ENCODE measurements around the gene SSRP1. TPM values are rescaled to one million over a fixed set of nuclear protein-coding genes. Genes with fewer than 3 reads are reported as not detected.

Gene SSRP1
- total and polyA plus RNA-seq, 2 of the 13 experiments (the other 11 are each of a cell fraction or from before 2014, with no cell fraction given) = 93.6 to 129 TPM

DNA sequence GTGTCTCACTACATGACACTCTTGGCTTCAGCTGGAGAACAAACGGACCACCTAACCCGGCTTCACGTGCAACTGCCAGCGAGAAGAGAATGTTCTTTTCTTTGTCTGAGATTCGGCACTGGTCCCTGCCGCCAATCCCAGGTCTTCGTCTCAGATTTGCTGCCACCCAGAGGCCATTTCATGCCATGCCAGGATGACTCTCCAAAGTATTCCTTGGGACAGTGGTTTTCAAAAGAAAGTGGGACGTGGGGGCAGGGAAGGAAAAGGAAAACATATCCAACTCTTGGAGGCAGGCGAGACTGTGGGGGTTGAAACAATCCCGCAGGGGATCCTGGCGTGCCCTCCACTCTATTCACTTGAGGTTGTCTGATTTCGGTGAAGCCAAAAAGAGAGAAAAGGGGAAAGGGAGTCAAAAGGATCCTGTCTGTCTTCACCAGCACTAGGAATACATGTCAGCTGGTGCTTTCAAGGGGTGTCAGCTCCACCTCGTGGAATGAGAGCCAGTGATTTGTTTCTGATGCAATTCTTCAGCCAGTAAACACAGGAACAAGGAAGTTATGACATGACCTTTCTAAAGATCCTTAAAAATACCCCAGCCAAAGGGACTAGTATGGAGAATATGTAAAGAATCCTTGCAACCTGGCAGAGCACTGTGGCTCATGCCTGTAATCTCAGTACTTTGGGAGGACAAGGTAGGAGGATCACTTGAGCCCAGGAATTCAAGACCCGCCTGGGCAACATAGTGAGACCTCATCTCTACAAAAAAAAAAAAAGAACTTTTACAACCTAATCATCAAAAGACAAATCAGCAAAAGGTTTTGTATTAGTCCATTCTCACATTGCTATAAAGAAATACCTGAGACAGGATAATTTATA, 57.6 kb downstream of the SSRP1 start (continued):
- TF ChIP-seq, protein P1, sequence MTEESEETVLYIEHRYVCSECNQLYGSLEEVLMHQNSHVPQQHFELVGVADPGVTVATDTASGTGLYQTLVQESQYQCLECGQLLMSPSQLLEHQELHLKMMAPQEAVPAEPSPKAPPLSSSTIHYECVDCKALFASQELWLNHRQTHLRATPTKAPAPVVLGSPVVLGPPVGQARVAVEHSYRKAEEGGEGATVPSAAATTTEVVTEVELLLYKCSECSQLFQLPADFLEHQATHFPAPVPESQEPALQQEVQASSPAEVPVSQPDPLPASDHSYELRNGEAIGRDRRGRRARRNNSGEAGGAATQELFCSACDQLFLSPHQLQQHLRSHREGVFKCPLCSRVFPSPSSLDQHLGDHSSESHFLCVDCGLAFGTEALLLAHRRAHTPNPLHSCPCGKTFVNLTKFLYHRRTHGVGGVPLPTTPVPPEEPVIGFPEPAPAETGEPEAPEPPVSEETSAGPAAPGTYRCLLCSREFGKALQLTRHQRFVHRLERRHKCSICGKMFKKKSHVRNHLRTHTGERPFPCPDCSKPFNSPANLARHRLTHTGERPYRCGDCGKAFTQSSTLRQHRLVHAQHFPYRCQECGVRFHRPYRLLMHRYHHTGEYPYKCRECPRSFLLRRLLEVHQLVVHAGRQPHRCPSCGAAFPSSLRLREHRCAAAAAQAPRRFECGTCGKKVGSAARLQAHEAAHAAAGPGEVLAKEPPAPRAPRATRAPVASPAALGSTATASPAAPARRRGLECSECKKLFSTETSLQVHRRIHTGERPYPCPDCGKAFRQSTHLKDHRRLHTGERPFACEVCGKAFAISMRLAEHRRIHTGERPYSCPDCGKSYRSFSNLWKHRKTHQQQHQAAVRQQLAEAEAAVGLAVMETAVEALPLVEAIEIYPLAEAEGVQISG (CRISPR knock-in tag; IDR thresholded peaks at IDR 0.05) = peak; percentile 66
- TF ChIP-seq, protein P2, sequence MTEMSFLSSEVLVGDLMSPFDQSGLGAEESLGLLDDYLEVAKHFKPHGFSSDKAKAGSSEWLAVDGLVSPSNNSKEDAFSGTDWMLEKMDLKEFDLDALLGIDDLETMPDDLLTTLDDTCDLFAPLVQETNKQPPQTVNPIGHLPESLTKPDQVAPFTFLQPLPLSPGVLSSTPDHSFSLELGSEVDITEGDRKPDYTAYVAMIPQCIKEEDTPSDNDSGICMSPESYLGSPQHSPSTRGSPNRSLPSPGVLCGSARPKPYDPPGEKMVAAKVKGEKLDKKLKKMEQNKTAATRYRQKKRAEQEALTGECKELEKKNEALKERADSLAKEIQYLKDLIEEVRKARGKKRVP (CRISPR knock-in tag; IDR thresholded peaks at IDR 0.05) = peak in 1 of 2 experiments; percentile 73; a peak in 1 of 4 replicates
- TF ChIP-seq, protein P3, sequence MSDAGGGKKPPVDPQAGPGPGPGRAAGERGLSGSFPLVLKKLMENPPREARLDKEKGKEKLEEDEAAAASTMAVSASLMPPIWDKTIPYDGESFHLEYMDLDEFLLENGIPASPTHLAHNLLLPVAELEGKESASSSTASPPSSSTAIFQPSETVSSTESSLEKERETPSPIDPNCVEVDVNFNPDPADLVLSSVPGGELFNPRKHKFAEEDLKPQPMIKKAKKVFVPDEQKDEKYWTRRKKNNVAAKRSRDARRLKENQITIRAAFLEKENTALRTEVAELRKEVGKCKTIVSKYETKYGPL (CRISPR knock-in tag; IDR thresholded peaks at IDR 0.05) = no peak
- no peak for TF ChIP-seq ZNF619 (CRISPR knock-in tag; IDR thresholded peaks at IDR 0.05)
- peak; percentile 13; the same call in 1 of the 2 replicates for TF ChIP-seq ZFY (CRISPR knock-in tag; IDR thresholded peaks at IDR 0.05)
- peak; percentile 48; the same call in 1 of the 2 replicates for TF ChIP-seq SMC3 (IDR thresholded peaks at IDR 0.05; ENCODE audit: low read length)
- no peak for TF ChIP-seq ZFP82 (CRISPR knock-in tag; IDR thresholded peaks at IDR 0.05; ENCODE audit: borderline replicate concordance)
- TF ChIP-seq MBNL3 (CRISPR knock-in tag; conservative IDR thresholded peaks at IDR 0.05) = no peak
- TF ChIP-seq, protein P4, sequence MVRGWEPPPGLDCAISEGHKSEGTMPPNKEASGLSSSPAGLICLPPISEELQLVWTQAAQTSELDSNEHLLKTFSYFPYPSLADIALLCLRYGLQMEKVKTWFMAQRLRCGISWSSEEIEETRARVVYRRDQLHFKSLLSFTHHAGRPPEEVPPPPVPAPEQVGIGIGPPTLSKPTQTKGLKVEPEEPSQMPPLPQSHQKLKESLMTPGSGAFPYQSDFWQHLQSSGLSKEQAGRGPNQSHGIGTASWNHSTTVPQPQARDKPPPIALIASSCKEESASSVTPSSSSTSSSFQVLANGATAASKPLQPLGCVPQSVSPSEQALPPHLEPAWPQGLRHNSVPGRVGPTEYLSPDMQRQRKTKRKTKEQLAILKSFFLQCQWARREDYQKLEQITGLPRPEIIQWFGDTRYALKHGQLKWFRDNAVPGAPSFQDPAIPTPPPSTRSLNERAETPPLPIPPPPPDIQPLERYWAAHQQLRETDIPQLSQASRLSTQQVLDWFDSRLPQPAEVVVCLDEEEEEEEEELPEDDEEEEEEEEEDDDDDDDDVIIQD (CRISPR knock-in tag; IDR thresholded peaks at IDR 0.05; ENCODE audit: low read depth) = no peak
- 0 out of 2 replicates have a peak, but pooled peaks have one; percentile 22 for TF ChIP-seq CBX5 (CRISPR knock-in tag; IDR thresholded peaks at IDR 0.05; ENCODE audit: borderline replicate concordance)
- TF ChIP-seq ZNF430 (CRISPR knock-in tag; IDR thresholded peaks at IDR 0.05) = no peak
- TF ChIP-seq, protein P5, sequence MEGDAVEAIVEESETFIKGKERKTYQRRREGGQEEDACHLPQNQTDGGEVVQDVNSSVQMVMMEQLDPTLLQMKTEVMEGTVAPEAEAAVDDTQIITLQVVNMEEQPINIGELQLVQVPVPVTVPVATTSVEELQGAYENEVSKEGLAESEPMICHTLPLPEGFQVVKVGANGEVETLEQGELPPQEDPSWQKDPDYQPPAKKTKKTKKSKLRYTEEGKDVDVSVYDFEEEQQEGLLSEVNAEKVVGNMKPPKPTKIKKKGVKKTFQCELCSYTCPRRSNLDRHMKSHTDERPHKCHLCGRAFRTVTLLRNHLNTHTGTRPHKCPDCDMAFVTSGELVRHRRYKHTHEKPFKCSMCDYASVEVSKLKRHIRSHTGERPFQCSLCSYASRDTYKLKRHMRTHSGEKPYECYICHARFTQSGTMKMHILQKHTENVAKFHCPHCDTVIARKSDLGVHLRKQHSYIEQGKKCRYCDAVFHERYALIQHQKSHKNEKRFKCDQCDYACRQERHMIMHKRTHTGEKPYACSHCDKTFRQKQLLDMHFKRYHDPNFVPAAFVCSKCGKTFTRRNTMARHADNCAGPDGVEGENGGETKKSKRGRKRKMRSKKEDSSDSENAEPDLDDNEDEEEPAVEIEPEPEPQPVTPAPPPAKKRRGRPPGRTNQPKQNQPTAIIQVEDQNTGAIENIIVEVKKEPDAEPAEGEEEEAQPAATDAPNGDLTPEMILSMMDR (CRISPR knock-in tag; IDR thresholded peaks at IDR 0.05) = peak; percentile 79
- TF ChIP-seq ZNF253 (CRISPR knock-in tag; IDR thresholded peaks at IDR 0.05; ENCODE audit: borderline replicate concordance) = no peak
- no peak for TF ChIP-seq FOXO1 (CRISPR knock-in tag; IDR thresholded peaks at IDR 0.05)
- no peak for TF ChIP-seq ZKSCAN8 (CRISPR knock-in tag; IDR thresholded peaks at IDR 0.05; ENCODE audit: borderline replicate concordance)

Measured in HepG2 (cell line).